NCI-H1048 (cell line): ENCODE measurements around the gene ZNF615.
"Not testable (repeated sequence)": the region's sequence is repeated elsewhere in the genome, so short reads cannot be mapped to it uniquely, and the experiment has no call there.

Experiments used
- DNase-seq: peaks from one replicate; lab custom pipeline; 2025; lab: John Stamatoyannopoulos, UW

ZNF615 gene

GRCh38 chr19:52007806-52008557 lies at the start of gene ZNF615:
Gene ZNF615, minus strand, starts transcription at chr19:52008211. Its CDS starts 4,500 bp downstream, at chr19:52003711.
- DNase-seq, result peak; percentile 66

DNA sequence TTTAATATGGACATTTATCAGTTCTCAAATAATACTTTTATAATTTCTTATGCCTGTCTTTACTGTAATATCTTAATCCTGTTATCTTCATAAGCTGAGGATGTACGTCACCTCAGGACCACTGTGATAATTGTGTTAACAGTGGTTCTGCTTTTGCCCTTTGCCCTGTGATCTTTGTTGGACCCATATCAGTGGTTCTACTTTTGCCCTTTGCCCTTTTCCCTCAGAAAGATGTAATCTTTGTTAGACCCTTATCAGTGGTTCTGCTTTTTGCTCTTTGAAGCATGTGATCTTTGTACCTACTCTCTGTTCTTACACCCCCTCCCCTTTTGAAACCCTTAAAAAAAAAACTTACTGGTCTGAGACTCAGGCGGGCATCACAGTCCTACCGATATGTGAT lies 48.5 kb upstream of the ZNF615 start:
- not testable (repeated sequence) for DNase-seq

DNA sequence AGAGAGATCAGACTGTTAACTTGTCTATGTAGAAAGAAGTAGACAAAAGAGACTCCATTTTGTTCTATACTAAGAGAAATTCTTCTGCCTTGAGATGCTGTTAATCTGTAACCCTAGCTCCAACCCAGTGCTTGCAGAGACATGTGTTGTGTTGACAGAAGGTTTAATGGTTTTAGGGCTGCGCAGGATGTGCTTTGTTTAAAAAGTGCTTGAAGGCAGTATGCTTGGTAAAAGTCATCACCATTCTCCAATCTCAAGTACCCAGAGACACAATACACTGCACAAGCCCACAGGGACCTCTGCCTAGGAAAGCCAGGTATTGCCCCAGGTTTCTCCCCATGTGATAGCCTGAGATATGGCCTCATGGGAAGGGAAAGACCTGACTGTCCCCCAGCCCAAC lies 43.7 kb upstream of the ZNF615 start:
- not testable (repeated sequence) for DNase-seq

- DNase-seq, result no peak
Measured at GRCh38 chr19:52048555-52049501, 40.8 kb upstream of the ZNF615 start, which contains the start of gene ZNF432. Gene ZNF432, minus strand, starts transcription at chr19:52048838. Its CDS starts 1,970 bp downstream, at chr19:52046868.

DNA sequence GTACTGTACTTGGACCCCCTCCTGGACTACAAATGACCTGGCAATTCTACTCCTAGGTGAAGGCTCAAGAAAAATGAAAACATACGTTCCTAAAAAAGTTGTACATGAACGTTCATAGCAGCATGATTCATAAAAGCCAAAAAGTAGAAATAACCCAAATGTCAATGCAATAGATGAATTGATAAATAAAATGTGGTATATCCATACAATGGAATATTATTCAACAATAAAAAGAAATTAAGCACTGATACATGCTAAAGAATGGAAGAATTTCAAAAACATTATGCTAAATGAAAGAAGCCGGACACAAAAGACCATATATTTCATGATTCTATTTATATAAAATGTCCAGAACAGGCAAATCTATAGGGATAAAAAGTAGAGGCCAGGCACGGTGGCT lies 31.2 kb upstream of the ZNF615 start:
- no peak for DNase-seq

DNA sequence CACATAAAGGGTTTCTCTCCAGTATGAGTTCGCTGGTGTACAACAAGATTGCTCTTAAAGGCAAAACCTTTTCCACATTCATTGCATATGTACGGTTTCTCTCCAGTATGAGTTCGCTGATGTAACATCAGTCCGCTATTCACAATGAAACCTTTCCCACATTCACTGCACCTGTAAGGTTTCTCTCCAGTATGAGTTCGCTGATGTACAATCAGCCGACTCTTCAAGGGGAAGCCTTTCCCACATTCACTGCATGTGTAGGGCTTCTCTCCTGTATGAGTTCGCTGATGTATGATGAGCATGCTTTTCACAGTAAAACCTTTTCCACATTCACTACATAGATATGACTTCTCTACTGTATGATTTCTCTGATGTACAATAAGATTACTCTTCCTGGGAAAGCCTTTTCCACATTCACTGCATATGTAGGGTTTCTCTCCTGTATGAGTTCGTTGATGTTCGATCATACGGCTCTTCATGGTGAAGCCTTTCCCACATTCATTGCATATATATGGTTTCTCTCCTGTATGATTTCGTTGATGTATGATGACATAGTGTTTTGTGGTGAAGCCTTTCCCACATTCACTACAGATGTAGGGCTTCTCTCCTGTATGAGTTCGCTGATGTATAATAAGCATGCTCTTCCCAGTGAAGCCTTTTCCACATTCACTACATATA lies 26.2 kb upstream of the ZNF615 start:
- no peak for DNase-seq

DNA sequence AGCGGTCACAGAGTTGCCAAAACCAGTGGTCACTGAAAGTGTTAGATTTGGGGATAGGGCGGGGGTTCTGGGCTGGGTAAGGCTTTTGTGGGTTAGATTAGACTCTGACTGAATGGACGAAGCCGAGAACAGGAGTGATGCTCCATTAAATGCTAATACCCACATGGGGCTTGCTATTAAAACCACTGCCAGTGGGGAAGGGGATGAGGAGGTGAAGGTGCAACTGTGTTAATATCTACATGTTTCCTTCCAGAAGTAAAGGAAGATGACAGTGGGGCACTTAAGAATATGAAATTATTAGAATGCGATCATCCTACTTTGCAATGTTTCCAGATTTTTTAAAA lies 20.7 kb upstream of the ZNF615 start:
- DNase-seq, result no peak

DNA sequence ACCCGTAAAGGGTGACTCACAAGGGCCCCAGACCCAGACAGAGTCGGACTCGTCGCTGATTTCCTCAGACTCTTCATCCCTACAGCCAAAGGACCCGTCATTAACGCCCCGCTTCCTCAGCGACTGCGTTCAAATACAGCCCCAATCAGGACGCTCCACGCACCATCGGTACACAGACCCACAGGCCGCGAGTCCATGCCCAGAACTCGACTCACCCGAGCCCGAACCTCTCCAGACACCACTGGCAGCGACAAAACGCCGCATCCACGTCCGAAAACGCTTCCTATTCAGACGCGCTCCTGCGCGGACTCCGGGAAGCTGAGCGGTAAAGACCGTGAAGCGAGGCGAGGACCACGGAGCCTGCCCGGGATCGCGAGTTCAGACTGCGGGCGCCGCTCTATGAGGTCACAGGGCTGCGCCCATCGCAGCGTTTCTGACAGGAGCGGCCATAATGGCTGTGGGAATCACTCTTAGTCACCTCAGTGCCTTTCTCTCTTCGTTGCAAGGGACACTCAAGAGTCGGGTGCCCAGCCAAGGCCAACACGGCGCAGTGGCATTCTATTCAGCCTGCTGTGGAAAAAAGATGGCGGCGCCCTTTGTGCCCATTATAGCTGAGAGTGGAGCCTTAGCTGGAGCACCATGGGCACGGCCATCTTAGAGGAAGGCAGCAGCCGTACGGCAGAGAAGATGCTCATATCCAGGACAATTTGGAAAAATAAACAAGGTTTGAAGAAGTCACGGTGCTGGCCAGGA lies 20.2 kb upstream of the ZNF615 start, which contains the start of gene ZNF614:
Gene ZNF614 (minus strand): TSS at position 353 of the 753 bp plus-strand sequence. CDS start 2,634 bp downstream, outside the sequence.
- no peak for DNase-seq

GRCh38 chr19:52026255-52026990 lies 18.4 kb upstream of the ZNF615 start:
- not testable (repeated sequence) for DNase-seq

GRCh38 chr19:52024478-52024877 lies 16.5 kb upstream of the ZNF615 start:
- not testable (repeated sequence) for DNase-seq

GRCh38 chr19:52022193-52022592 lies 14.2 kb upstream of the ZNF615 start:
- DNase-seq, result no peak

DNA sequence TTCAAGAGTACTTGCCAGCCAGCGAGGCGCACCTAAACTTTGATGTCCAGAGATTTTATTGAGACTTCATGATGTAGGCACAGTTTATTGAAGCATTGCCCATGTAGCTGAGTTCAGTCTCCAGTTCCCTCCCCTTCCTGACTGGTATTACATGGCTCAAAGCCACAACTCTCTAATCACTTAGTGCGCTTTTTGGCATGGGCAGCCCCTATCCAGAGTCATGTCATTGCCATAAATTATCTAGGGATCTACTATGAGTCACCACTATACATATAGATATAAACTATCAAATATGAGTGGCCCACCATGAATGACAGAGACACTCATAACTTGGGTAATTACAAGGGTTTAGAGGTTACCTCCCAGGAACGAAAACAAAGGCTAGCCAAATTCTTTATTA lies 12.5 kb upstream of the ZNF615 start:
- DNase-seq, result no peak

DNA sequence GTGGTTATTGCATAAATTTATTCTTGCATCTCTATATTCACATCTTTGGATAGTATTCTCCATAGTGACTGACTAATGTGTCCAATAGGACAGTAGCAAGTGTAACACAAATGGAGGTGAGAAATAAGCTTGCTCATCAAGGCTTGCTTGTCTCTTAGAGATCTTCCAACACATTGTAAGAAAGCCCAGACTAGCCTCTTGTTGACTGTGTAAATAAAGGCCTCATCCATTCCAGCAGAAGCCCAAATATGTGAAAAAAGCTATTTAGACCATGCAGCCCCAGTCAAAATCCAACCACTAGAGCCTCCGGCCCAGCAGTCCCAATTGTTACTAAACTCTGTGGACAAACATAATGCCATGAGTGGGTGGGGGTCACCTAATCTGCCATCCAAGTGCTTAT lies 2.7 kb upstream of the ZNF615 start:
- no peak for DNase-seq

DNA sequence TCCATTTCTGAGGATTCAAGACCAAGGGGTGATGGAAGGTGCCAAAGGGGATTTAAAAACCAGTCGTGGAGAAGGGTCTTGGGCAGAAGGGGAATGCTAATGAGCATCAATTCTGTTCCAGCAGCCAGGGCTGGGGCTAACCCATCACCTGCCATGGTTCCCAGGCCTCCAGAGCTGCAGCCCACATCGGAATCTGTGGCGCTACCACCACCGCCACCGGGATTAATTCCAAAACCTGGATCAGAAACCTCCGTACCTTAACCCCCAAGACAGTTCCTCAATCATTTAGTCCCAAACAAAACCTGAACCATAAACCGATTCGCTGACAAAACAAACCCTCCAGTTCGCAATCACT lies 583 bp downstream of the ZNF615 start:
- DNase-seq, result no peak

- DNase-seq, result no peak
Measured at GRCh38 chr19:51994048-51994644, 13.9 kb downstream of the ZNF615 start.

- DNase-seq, result no peak
Measured at GRCh38 chr19:51993422-51993821, 14.6 kb downstream of the ZNF615 start.

- DNase-seq, result peak; percentile 64
Measured at GRCh38 chr19:51986309-51987291, 21.4 kb downstream of the ZNF615 start, which contains the start of gene ZNF350. Gene ZNF350, minus strand, starts transcription at chr19:51986840. Its CDS starts 12,480 bp downstream, at chr19:51974360.

- no peak for DNase-seq
Measured at GRCh38 chr19:51983361-51983760, 24.6 kb downstream of the ZNF615 start.

GRCh38 chr19:51980926-51981325 lies 27.1 kb downstream of the ZNF615 start:
- DNase-seq, result not testable (repeated sequence)
